Stimulated activated CD4-positive, alpha-beta T cell treated with anti-CD3 and anti-CD28 coated beads, Interleukin-2, amount 100 ng/mL, for 4 hours (primary cell): Measurements from ENCODE around the gene STX4.
"Not testable (repeated sequence)": the region's sequence is repeated elsewhere in the genome, so short reads cannot be mapped to it uniquely, and the experiment has no call there.

Source experiments
- DNase-seq: peaks from one replicate; pipeline ENCODE4 v3.0.0-alpha.2; 2020; ENCODE audit warnings: low read depth

STX4 gene

DNA sequence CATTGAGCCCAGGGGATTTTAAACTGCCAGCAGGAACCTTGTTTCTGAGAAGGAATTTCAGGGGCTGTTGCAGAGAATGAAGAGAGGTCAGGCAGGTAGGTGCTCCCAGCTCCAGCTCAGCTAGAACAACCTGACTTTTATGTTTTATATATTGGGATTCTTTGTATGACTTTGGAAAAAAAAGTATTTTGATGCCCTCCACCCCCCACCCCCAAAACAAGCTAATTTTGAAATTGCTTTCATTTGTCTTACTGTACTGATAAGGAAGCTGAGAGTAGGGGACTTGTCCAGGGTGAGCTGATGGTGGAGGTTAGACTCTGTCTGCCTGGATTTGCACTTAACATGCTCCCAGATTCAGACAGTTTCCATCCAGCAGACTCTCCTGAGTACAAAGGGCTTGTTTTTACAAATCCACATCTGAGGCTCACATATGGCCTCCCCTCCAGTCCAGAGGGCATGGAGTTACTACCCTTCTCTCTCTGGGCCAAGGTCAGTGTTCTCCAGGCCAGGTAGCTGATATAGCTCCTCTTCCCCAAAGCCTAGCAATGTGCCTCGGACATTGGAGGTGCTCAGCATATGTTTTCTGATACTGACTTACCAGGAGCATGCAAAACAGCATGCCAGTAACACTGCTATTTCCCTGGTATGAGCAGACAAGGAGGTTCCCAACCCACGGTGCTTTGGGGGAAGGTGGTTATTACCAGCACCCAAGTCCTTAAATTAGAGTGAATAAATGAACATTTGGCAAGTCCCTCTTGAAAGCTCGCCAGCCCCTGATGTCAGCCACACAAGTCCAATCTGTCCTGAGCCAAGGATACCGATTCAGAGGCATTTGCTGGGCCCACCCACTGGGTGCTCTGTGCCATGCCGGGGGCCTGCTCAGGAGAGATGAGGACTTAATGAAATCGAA, 34.3 kb upstream of the STX4 start:
- DNase-seq = no peak

DNA sequence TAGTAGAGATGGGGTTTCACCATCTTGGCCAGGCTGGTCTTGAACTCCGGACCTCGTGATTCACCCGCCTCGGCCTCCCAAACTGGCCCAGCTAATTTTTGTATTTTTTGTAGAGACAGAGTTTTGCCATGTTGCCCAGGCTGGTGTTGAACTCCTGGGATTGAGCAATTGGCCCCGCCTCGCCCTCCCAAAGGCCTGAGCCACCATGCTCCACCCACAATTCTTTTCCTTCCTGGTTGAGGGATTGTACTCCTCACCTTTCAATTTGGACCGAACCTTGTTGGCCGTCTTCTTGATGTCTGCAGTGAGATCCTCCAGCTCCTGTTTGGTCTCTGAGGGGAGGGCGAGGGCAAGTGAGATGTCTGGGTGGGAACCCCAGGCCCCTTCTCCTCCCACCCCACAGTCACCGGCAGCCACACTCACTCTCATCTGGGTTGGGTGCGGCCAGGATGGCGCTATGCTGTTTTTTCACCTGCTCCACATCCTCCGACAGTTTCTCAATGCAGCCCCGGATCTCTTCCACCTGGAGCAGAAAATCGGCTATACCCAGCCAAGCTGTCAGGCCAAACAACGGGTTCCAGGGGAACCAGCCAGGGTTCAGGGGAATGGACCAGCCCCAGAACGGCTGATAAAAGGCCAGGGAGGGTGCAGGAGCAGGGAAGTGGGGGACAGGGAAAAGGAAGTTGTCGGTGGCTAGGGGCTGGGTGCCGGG, 32.5 kb upstream of the STX4 start:
- no peak for DNase-seq

- DNase-seq = no peak
Measured at GRCh38 chr16:31001507-31002249, 31.7 kb upstream of the STX4 start.

GRCh38 chr16:31002250-31002700, 31.1 kb upstream of the STX4 start:
- no peak for DNase-seq

- DNase-seq = no peak
Measured at GRCh38 chr16:31002862-31003341, 30.5 kb upstream of the STX4 start.

- no peak for DNase-seq
Measured at GRCh38 chr16:31003744-31004143, 29.6 kb upstream of the STX4 start.

DNA sequence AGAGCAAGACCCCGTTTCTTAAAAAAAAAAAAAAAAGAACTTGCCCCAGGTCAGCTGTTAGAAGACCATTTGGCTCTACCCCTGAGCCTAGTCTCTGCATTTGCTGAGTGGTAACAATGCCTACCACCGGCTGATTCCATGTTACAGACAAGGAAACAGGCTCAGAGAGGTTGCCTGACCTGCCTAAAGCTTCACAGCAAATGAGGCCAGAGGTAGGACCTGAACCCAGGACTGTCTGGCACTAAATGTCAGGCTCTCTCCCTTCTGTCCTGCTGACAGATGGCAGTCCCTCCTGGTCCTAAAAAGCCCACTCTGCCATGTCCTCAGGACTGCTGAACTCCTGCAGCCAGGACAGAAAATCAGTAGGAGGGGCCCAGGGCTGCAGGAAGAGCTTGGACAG, 28.7 kb upstream of the STX4 start:
- DNase-seq = no peak

- DNase-seq = no peak
Measured at GRCh38 chr16:31005350-31006085, 27.8 kb upstream of the STX4 start.

- DNase-seq = no peak
Measured at GRCh38 chr16:31006086-31006385, 27.3 kb upstream of the STX4 start.

- no peak for DNase-seq
Measured at GRCh38 chr16:31006589-31006988, 26.8 kb upstream of the STX4 start.

- no peak for DNase-seq
Measured at GRCh38 chr16:31007684-31008083, 25.7 kb upstream of the STX4 start.

GRCh38 chr16:31008149-31008548, 25.2 kb upstream of the STX4 start:
- DNase-seq = no peak

GRCh38 chr16:31008551-31008950, 24.8 kb upstream of the STX4 start:
- DNase-seq = no peak

- no peak for DNase-seq
Measured at GRCh38 chr16:31009120-31009519, 24.2 kb upstream of the STX4 start.

GRCh38 chr16:31009894-31010584, 23.3 kb upstream of the STX4 start:
- no peak for DNase-seq

DNA sequence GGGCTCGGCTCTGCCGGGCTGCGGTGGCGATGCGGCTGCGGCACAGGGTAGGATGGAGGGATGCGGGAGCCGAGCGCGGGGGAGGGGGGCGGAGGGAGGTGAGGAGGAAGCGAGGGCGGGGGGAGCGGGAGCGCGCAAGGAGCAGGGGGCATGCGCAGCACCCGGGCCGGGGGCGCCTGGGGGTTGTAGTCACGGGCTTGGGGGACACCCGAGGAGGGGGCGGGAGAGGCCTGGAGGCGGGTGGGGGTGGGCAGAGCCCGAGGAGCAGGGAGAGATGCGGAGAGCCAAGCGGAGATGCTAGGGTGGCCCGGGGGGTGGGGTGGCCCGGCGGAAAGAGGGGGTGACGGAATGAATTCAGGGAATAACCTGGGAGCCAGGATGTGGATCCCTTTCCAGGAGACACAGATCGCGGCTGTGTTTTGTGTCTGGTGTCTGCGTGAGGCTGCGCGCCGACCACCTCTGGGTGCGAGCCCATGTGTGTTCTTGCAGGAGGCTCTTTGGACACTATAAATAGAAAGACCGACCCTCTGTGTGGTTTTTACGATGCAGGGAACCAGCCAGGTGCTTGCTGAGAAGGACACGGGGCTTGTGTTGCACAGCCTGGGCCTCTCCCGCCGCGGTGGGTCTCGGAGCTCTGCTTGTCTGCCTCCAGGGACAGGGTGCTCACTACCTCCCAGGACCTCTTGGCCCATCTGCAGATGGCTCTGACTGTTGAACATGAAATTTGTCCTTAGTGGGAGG, 22.6 kb upstream of the STX4 start, which contains the start of gene STX1B:
TSS of gene STX1B (minus strand) at position 54 of the 741 bp plus-strand sequence. CDS start 242 bp downstream, outside the sequence.
- DNase-seq = peak; percentile 47

DNA sequence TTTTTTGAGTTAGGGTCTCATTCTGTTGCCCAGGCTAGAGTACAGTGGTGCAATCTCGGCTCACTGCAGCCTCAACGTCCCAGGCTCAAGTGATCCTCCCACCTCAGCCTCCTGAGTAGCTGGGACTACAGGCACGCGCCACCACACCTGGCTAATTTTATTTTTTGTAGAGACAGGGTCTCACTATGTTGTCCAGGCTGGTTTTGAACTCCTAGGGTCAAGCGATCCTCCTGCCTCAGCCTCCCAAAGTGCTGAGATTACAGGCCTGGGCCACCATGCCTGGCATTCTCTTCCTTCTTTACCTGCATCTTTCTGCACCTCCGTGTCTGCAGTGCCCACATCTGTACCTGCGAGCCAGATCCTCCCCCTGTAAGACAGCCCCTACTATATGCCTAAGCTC, 21.5 kb upstream of the STX4 start:
- DNase-seq = not testable (repeated sequence)

DNA sequence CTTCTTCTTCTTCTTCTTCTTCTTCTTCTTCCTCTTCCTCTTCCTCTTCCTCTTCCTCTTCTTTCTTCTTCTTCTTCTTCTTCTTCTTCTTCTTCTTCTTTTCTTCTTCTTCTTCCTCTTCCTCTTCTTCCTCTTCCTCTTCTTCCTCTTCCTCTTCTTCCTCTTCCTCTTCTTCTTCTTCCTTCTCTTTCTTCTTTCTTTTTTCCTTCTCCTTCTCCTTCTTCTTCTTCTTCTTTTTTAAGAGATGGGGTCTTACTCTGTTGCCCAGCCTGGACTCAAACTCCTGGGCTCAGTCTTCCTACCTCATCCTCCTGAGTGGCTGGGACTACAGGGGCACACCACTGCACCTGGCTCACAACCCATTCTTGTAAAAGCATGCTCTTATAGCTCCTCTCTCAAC, 20.1 kb upstream of the STX4 start:
- DNase-seq = not testable (repeated sequence)

DNA sequence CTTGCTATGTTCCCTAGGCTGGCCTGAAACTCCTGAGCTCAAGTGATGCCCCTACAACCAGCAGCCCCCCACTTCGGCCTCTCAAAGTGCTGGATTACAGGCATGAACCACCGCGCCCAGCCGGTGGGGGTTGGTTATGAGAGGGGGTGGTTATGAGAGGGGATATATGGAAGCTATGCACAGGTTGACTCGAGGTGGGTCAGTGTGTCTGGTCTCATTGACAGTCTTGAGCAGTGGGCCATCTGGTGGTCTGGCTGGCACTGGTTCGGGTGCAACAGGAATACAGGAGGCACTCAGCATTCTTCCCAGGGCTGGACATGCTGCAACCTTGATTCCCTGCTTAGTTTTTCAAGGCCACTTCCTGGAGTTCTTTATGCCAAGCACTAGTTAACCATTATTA, 17.3 kb upstream of the STX4 start:
- no peak for DNase-seq

DNA sequence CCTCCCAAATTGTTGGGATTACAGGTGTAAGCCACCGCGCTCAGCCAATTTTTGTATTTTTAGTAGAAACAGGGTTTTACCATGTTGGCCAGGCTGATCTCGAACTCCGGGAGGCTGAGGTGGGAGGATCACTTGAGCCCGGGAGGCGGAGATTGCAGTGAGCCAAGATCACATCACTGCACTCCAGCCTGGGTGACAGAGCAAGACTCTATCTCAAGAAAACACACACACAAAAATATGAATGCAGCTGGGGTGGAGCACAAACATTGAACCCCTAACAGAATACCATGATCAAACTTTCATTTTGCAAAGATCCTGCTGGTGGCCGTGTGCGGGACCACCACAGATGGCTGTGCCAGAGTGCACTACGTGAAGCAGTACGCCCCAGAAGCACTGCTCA, 15.6 kb upstream of the STX4 start:
- DNase-seq = not testable (repeated sequence)
